GM12891 (cell line): ENCODE results near the gene CBX7.
A peak's percentile ranks its signal among the peaks of the same experiment; 100 is the strongest.

Experiments used
- DNase-seq: peaks from one replicate; pipeline ENCODE4 v3.0.0; 2011; ENCODE audit warnings: low spot score; ENCODE audit not compliant: insufficient read length
- FAIRE-seq: peaks from 2 replicates; lab custom pipeline; 2011; peaks lifted over from hg19 to GRCh38; lab: Jason Lieb, UNC
- PAX5 ChIP-seq: IDR thresholded peaks from 2 replicates; pipeline ENCODE4 v1.6.1; 2011; ENCODE audit warnings: low read length, moderate library complexity, mild to moderate bottlenecking; ENCODE audit not compliant: insufficient read depth, severe bottlenecking
- POLR2A ChIP-seq: IDR thresholded peaks from 2 replicates; pipeline ENCODE4 v1.6.1; 2011; ENCODE audit warnings: low read depth, low read length, control low read depth
- POLR2AphosphoS5 ChIP-seq: IDR thresholded peaks from 2 replicates; pipeline ENCODE4 v1.6.1; 2011; ENCODE audit warnings: low read depth, low read length, control low read depth
- POU2F2 ChIP-seq: IDR thresholded peaks from 2 replicates; pipeline ENCODE4 v1.6.1; 2011; ENCODE audit warnings: low read depth, mild to moderate bottlenecking, control low read depth, low read length, moderate library complexity
- SPI1 ChIP-seq: IDR thresholded peaks from 2 replicates; pipeline ENCODE4 v1.6.1; 2011; ENCODE audit warnings: low read depth, low read length, control low read depth
- TAF1 ChIP-seq: IDR thresholded peaks from 2 replicates; pipeline ENCODE4 v1.6.1; 2011; ENCODE audit warnings: low read depth, low read length, control low read depth

The CBX7 gene

GRCh38 chr22:39092111-39092862, 60.2 kb downstream of the CBX7 start:
- TF ChIP-seq TAF1 (no peak), SPI1 (peak; percentile 62; the same call in 1 of the 2 replicates), POLR2AphosphoS5 (no peak), POLR2A (no peak)
- DNase-seq (no peak), FAIRE-seq (peak; percentile 89)

DNA sequence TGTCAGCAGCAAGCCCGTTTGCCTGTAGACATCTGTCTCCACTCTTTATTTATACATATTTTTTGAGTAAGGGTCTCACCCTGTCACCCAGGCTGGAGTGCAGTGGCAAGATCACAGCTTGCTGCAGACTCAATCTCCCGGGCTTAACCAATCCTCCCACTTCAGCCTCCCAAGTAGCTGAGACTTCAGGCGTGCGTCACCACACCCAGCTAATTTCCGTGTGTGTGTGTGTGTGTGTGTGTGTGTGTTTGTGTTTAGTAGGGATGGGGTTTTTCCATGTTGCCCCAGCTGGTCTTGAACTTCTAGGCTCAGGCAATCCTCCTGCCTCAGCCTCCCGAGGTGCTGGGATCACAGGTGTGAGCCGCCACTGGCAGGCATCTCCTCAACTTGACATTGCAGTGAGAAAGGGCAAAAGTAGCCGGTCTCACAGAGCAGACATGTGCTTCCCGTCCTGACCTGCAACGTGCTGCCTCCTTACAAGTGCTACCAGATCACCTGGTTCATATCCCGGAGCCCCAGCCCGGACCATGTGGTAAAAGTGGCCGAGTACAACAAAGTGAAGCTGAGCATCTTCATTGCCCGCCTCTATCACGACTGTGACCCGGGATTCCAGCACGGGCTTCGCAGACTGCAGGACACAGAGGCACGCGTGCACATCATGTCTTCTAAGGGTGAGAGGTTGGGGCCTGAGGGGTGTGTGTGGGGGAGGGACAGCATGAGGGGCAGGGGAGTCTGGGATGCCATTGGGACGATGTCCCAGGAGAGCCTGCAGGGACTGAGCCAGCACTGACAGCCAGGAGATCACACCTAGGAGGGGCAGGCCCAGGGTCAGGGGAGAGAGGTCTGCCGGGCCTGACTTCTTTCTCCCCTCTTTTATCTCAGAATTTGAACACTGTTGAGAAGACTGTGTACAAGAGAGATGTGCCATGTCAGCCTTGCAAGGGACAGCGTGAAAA, 61.1 kb downstream of the CBX7 start:
- TF ChIP-seq POLR2A: no peak
- TF ChIP-seq TAF1: no peak
- TF ChIP-seq POU2F2: no peak
- TF ChIP-seq POLR2AphosphoS5: no peak
- TF ChIP-seq SPI1: no peak
- TF ChIP-seq PAX5: no peak
- FAIRE-seq: peak; percentile 56

DNA sequence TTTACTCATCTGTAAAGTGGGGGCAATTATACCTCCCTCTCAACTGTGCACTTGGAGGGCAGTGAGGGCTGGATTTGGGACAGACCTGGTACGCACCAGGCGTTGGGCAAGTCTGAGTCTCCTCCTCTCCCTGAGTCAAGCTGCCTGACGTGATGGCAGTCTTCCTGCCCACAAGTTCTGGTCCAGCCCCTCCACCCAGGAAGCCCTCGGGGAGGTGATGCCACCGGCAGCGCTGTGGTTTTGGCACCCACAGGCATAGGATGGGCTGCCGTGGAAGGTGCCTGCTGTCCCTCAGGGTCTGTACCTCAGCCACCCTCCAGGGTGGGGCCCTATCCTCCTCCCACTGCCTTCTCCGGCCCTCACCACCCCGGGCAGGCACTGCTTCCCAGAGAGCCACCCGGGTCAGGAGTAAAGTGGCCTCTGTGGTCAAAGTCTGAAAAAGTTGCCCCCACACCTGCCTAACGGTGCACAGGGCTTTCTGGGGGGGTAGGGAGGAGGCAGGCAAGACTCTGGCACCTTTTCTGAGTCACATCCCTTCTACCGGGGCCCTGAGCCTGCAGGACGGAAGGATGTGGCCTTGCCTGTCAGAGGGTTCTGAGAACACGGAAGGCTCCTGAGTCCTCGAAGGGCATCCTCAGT, 61.9 kb downstream of the CBX7 start:
- no peak for DNase-seq
- TF ChIP-seq PAX5 (no peak), POLR2A (no peak), POLR2AphosphoS5 (no peak), SPI1 (no peak), TAF1 (no peak), POU2F2 (no peak)
- peak; percentile 43 for FAIRE-seq

More for the DNA sequence above, 61.1 kb downstream of the CBX7 start:
- no peak for DNase-seq

DNA sequence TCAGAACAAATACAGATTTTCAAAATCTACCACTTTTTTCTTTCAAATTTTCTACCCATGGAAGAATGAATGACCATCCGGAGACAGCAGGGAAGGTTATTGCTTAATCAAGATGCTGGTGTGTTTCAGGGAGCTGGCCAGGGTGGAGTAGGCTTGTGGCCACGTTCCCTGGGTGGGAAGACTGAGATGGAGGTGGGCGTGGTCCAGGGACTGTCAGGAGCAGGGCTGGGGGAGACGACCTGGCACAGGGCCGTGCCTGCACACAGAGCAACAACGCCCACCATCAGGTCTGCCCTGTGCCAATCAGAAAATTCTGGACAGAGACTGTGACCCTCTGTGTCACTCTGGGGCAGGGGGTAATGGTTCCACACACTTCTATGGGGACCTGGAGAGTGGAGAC, 62.6 kb downstream of the CBX7 start:
- no peak for FAIRE-seq
- no peak for TF ChIP-seq POLR2A
- TF ChIP-seq POLR2AphosphoS5: no peak
- TF ChIP-seq TAF1: no peak
- no peak for TF ChIP-seq PAX5
- TF ChIP-seq SPI1: no peak
- TF ChIP-seq POU2F2: no peak
- no peak for DNase-seq

GRCh38 chr22:39088685-39089032, 63.8 kb downstream of the CBX7 start:
- DNase-seq (no peak), FAIRE-seq (no peak)
- TF ChIP-seq POLR2AphosphoS5 (no peak), TAF1 (no peak), POLR2A (no peak), SPI1 (no peak), PAX5 (no peak), POU2F2 (no peak)

DNA sequence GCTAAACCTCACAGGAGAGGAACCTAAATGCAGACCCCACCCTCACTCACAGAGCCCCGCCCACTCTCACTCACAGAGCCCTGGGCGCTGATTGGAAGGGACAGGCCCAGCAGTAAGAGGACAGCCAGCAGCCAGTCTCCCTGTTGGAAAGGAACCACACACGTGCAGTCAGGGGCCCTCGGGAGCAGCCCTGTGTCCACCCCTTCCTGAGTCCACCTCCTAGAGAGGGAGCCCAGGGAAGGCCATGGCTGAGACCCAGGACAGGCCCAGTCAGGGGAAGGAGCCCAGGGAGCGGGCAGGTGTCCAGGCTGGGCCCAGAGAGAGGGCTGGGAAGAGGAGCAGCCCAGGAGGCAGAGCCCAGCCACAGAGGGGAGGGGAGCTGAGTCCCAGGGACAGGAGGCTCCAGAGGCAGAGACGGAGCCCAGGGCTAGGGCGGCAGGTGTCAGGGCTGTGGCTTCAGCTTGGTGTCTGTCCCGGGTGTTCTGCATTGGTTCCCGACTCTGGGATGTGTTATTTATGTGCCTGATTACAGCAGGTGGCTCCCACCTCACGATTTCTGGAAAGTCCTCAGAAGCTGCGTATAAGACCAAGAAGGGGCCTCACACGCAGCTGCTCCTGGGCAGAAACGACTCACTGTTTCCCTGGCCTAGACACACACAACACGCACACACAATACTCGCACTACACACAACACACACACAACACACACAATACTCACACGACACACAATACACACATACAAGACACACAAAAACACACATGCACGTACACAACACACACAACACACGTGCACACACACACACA, 64.4 kb downstream of the CBX7 start:
- DNase-seq (no peak), FAIRE-seq (peak; percentile 86)
- TF ChIP-seq TAF1: no peak
- no peak for TF ChIP-seq POLR2A
- TF ChIP-seq POLR2AphosphoS5: no peak
- TF ChIP-seq POU2F2: 0 out of 2 replicates have a peak, but pooled peaks have one; percentile 18
- no peak for TF ChIP-seq SPI1

DNA sequence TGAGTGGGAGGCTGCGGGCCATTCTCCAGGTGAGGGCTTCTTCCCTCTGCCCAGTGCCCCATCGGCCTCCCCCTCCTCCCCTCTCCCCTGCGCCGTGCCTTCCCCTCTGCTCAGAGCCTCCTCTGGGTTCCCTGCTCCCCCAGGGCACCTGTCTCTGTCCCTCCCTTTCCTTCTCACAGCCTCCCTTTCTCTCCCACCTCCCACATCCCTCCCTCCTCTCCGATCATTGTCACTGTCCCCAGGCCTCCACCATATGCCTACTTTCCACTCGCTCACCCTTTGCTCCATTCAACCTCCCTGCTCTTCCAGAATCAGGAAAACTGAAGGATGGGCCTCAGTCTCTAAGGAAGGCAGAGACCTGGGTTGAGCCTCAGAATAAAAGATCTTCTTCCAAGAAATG, 65.4 kb downstream of the CBX7 start:
- no peak for DNase-seq
- TF ChIP-seq POLR2A: no peak
- TF ChIP-seq PAX5: no peak
- no peak for TF ChIP-seq POU2F2
- TF ChIP-seq TAF1: no peak
- no peak for TF ChIP-seq SPI1
- no peak for TF ChIP-seq POLR2AphosphoS5
- no peak for FAIRE-seq

GRCh38 chr22:39084666-39085065, 67.8 kb downstream of the CBX7 start:
- no peak for FAIRE-seq

More at GRCh38 chr22:39084666-39085065, 67.8 kb downstream of the CBX7 start:
- no peak for DNase-seq
- TF ChIP-seq TAF1 (no peak), POLR2A (no peak), PAX5 (no peak), POLR2AphosphoS5 (no peak), POU2F2 (no peak), SPI1 (no peak)
